Measurements from ENCODE around the gene CSHL1. TPM values are rescaled to one million over a fixed set of nuclear protein-coding genes. Genes with fewer than 3 reads are reported as not detected.

The CSHL1 gene
- total RNA-seq: not detected

DNA sequence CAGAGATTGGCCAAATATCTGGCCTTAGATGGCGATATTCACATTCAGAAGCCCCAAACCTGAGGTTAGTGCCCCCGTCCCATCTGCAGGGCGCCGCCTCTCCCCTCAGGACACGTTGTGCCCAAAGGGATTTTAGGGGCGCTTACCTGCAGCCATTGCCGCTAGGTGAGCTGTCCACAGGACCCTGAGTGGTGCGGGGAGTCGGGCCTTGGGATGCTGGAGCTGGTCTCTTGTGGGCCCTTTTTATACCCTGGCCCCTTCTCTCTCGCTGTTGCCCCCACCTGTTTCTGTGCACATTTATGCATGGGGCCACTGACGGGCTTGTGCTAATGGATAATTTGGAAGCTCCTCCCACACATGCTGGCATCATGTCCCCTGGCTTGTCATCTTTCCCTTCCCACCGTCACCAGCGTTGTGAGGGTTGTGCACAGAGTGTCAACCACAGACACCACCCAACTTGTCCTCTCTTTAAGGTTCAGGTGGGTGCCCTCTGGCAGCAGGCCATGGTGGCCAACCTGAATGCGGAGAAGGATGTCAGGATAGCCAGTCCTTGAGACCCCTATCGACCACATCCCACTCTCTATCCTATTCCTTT lies at the start of gene CSHL1:
CSHL1 (minus strand) TSS at position 218 of the 595 bp plus-strand sequence; CDS start at position 156, 62 bp downstream.
- H3K36me3 ChIP-seq: no peaks in the 10 kb centered on the region
- no peaks in the 10 kb centered on the region for H3K4me1 ChIP-seq
- TF ChIP-seq POLR2A (IDR thresholded peaks at IDR 0.05) (no peak), POLR2AphosphoS5 (IDR thresholded peaks at IDR 0.05) (no peak), EP300 (IDR thresholded peaks at IDR 0.05) (no peak)
- TF ChIP-seq, protein P1, sequence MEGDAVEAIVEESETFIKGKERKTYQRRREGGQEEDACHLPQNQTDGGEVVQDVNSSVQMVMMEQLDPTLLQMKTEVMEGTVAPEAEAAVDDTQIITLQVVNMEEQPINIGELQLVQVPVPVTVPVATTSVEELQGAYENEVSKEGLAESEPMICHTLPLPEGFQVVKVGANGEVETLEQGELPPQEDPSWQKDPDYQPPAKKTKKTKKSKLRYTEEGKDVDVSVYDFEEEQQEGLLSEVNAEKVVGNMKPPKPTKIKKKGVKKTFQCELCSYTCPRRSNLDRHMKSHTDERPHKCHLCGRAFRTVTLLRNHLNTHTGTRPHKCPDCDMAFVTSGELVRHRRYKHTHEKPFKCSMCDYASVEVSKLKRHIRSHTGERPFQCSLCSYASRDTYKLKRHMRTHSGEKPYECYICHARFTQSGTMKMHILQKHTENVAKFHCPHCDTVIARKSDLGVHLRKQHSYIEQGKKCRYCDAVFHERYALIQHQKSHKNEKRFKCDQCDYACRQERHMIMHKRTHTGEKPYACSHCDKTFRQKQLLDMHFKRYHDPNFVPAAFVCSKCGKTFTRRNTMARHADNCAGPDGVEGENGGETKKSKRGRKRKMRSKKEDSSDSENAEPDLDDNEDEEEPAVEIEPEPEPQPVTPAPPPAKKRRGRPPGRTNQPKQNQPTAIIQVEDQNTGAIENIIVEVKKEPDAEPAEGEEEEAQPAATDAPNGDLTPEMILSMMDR (IDR thresholded peaks at IDR 0.05): no peak
- H3K27me3 ChIP-seq: no peaks in the 10 kb centered on the region
- no peaks in the 10 kb centered on the region for H3K9me3 ChIP-seq
- no peak within 1 kb of the TSS for H3K4me3 ChIP-seq
- WGBS: 66% methylated on average over 15 of the region's 15 CpGs
- H3K27ac ChIP-seq: no peak within 1 kb of the TSS
- peak in 1 of 2 donors; percentile 48 for DNase-seq (ENCODE audit: low spot score in 2 of 2)

DNA sequence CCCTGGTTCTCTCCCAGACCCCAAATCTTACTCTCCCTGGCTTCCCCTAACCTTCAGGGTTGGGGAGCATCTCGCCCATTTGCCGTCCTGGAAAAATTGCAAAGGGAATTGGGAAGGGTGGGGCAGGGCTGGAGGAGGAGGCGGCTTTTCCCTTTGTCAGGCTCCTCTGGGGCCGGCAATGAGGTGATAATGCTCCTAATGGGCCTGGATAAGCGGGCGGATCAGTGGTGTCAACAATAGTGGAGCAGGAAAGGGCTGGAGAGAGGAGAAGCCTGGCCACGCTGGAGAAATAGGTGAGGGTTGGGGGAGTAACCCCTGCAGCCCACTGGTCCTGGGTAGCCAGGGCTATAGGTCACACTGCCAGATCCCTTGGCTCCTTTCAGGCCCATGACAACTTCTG lies 49.4 kb upstream of the CSHL1 start:
- Histone ChIP-seq H3K9me3 (no peaks in the 10 kb centered on the region), H3K4me3 (no peak overlapping the region), H3K27ac (no peak overlapping the region), H3K27me3 (no peaks in the 10 kb centered on the region), H3K36me3 (no peaks in the 10 kb centered on the region), H3K4me1 (peaks cover 15% of the 10 kb centered on the region)
- DNase-seq (ENCODE audit: low spot score in 2 of 2): no peak
- TF ChIP-seq POLR2AphosphoS5 (IDR thresholded peaks at IDR 0.05) (no peak), EP300 (IDR thresholded peaks at IDR 0.05) (no peak), POLR2A (IDR thresholded peaks at IDR 0.05) (no peak)
- TF ChIP-seq, protein P1 (IDR thresholded peaks at IDR 0.05): no peak
- 87% methylated on average over 7 of the region's 7 CpGs for WGBS

DNA sequence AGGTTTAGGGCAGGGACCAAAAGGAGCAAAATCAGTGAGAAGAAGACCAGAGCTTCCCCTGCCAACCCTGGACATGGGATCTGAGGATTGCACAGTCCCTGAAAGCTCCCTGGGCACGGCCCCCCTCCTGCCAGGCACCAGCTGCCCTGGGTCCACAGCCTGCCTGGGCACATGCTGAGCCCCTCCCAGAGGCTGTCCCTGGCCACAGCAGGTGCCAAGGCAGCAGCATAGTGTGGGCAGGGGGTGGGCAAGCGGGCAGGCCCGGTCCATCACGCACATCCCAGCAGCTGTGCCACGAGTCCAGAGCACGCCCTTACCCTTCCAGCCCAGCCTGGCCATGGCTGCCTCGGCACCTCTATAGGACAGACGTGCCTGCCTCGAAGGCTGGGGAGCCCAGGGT lies 48.9 kb upstream of the CSHL1 start:
- H3K4me3 ChIP-seq: no peak overlapping the region
- DNase-seq (ENCODE audit: low spot score in 2 of 2): no peak
- 80% methylated on average over 7 of the region's 9 CpGs for WGBS

DNA sequence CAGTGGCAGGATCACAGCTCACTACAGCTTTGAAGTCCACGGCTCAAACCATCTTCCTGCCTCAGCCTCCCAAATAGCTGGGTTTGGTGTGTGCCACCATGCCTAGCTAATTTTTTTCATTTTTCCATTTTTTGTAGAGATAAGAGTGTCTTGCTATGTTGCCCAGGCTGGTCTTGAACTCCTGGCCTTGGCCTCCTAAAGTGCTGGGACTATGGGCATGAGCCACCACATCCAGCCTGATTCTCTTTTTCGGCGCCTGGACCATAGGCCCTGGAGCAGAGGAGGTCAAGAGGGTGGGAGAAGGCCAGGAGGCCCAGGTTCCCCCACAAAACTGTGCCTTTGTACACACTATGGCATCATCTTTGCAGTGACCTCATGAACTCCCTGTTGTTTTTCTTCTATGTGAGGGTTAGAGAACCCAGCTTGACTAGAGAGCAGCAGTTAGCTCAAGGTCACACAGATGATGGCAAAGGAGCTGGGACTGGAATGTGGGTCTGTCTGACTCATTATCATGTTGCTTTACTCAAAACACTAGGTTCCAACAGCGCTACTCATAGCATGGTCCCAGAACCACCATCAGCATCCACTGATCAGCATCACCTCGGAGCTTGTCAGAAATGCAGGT lies 45.4 kb upstream of the CSHL1 start:
- Histone ChIP-seq H3K4me1 (peaks cover 11% of the 10 kb centered on the region), H3K27ac (no peak overlapping the region), H3K27me3 (peaks cover 3% of the 10 kb centered on the region), H3K36me3 (no peaks in the 10 kb centered on the region), H3K9me3 (no peaks in the 10 kb centered on the region), H3K4me3 (no peak overlapping the region)
- 95% methylated on average over 5 of the region's 5 CpGs for WGBS
- DNase-seq (ENCODE audit: low spot score in 2 of 2): no peak
- TF ChIP-seq, protein P1 (IDR thresholded peaks at IDR 0.05): no peak
- TF ChIP-seq POLR2A (IDR thresholded peaks at IDR 0.05): no peak
- TF ChIP-seq POLR2AphosphoS5 (IDR thresholded peaks at IDR 0.05): no peak
- TF ChIP-seq EP300 (IDR thresholded peaks at IDR 0.05): no peak

More for the DNA sequence above, 48.9 kb upstream of the CSHL1 start:
- Histone ChIP-seq H3K9me3 (no peaks in the 10 kb centered on the region), H3K36me3 (no peaks in the 10 kb centered on the region), H3K4me1 (peaks cover 15% of the 10 kb centered on the region), H3K27me3 (no peaks in the 10 kb centered on the region), H3K27ac (no peak overlapping the region)
- no peak for TF ChIP-seq POLR2AphosphoS5 (IDR thresholded peaks at IDR 0.05)
- TF ChIP-seq POLR2A (IDR thresholded peaks at IDR 0.05): no peak
- TF ChIP-seq, protein P1 (IDR thresholded peaks at IDR 0.05): no peak
- no peak for TF ChIP-seq EP300 (IDR thresholded peaks at IDR 0.05)

DNA sequence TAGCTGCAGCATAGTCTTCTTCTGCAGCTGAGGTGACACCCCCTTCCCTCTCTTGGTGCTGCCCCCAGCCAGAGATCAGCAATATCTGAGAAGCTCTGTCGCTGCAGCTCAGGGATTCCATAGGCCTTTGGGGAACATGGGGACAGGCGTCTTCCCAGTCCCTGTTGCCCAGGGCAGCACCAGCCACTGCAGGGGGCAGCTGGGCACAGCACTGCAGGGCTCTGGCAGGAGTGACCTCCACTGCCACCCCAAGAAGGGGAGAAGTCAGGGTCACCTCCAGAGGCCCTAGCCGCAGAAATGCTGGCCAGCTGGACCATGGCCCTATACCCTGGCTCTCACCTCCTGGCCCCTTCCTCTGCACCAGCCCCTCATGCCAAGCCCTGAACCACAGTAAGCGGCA lies 44.7 kb upstream of the CSHL1 start:
- TF ChIP-seq, protein P1 (IDR thresholded peaks at IDR 0.05): no peak
- TF ChIP-seq POLR2A (IDR thresholded peaks at IDR 0.05): no peak
- no peak for TF ChIP-seq EP300 (IDR thresholded peaks at IDR 0.05)
- WGBS: 90% methylated on average over 3 of the region's 4 CpGs

More for the DNA sequence above, 44.7 kb upstream of the CSHL1 start:
- Histone ChIP-seq H3K4me1 (peaks cover 5% of the 10 kb centered on the region), H3K4me3 (no peak overlapping the region), H3K36me3 (no peaks in the 10 kb centered on the region), H3K9me3 (no peaks in the 10 kb centered on the region), H3K27me3 (peaks cover 3% of the 10 kb centered on the region), H3K27ac (no peak overlapping the region)
- DNase-seq (ENCODE audit: low spot score in 2 of 2): no peak

Data from suprapubic skin (tissue), 4 donors.